Ishikawa (cell line): Measurements from ENCODE around the gene TIAM2.

Experiments
- EP300 ChIP-seq: IDR thresholded peaks from 2 replicates; pipeline ENCODE4 v1.6.1; 2012; ENCODE audit warnings: borderline replicate concordance
- MAX ChIP-seq: IDR thresholded peaks from 2 replicates; pipeline ENCODE4 v1.6.1; 2012

- TF ChIP-seq EP300, result no peak
- no peak for TF ChIP-seq MAX
These were observed 988 bp downstream of the TIAM2 start for GRCh38 chr6:154996016-154996590.
